Kidney epithelial cell (primary cell): Measurements from ENCODE around the gene LCN10. TPM values are rescaled to one million over a fixed set of nuclear protein-coding genes. Genes with fewer than 3 reads are reported as not detected.
"Not testable (repeated sequence)": the region's sequence is repeated elsewhere in the genome, so short reads cannot be mapped to it uniquely, and the experiment has no call there.

Experiments
- DNase-seq: peaks from one replicate; pipeline ENCODE4 v3.0.0-alpha.2; 2010; ENCODE audit warnings: low read depth
- H3K27me3 ChIP-seq: 2 replicates; pipeline ENCODE4 v1.6.0; 2011; ENCODE audit warnings: low read length; ENCODE audit not compliant: control insufficient read depth, insufficient read depth
- H3K36me3 ChIP-seq: 2 replicates; pipeline ENCODE4 v1.5.1; 2011; ENCODE audit warnings: low read length; ENCODE audit not compliant: control insufficient read depth, insufficient read depth
- H3K4me3 ChIP-seq: 2 replicates; pipeline ENCODE4 v1.5.1; 2011; ENCODE audit warnings: low read depth, mild to moderate bottlenecking, control low read depth, low read length
- CTCF ChIP-seq: IDR thresholded peaks from 2 replicates; pipeline ENCODE4 v1.5.1; 2011; ENCODE audit warnings: mild to moderate bottlenecking, moderate library complexity, low read length, control low read depth, inconsistent platforms; ENCODE audit not compliant: insufficient read depth, poor library complexity, severe bottlenecking
- total RNA-seq: library from RNA; depleted of rRNA; stranded (reverse); fragments of >200 nt; gene quantifications from 2 replicates; pipeline ENCODE4 v1.2.3, GENCODE V29; 2015

LCN10 gene
- total RNA-seq, 1 donor from 2014 or later, result not detected

GRCh38 chr9:136787690-136788400, 45.1 kb upstream of the LCN10 start:
- Histone ChIP-seq H3K4me3 (no peak overlapping the region), H3K27me3 (no peaks in the 10 kb centered on the region), H3K36me3 (no peaks in the 10 kb centered on the region)
- TF ChIP-seq CTCF, result peak; percentile 75
- no peak for DNase-seq

GRCh38 chr9:136786983-136787382, 44.2 kb upstream of the LCN10 start:
- H3K36me3 ChIP-seq, H3K4me3 ChIP-seq, DNase-seq, H3K27me3 ChIP-seq: not testable (repeated sequence)

- no peak for DNase-seq
Measured at GRCh38 chr9:136786451-136786850, 43.7 kb upstream of the LCN10 start.

GRCh38 chr9:136785565-136786355, 43.0 kb upstream of the LCN10 start:
- H3K4me3 ChIP-seq, H3K27me3 ChIP-seq, DNase-seq: not testable (repeated sequence)

More at GRCh38 chr9:136786451-136786850, 43.7 kb upstream of the LCN10 start:
- no peaks in the 10 kb centered on the region for H3K27me3 ChIP-seq
- H3K4me3 ChIP-seq, result no peak overlapping the region
- no peak for TF ChIP-seq CTCF
- H3K36me3 ChIP-seq, result no peaks in the 10 kb centered on the region

GRCh38 chr9:136784997-136785361, 42.2 kb upstream of the LCN10 start:
- Histone ChIP-seq H3K27me3 (peaks cover 2% of the 10 kb centered on the region), H3K4me3 (no peak overlapping the region), H3K36me3 (no peaks in the 10 kb centered on the region)
- no peak for DNase-seq
- TF ChIP-seq CTCF, result no peak

More at GRCh38 chr9:136785565-136786355, 43.0 kb upstream of the LCN10 start:
- not testable (repeated sequence) for H3K36me3 ChIP-seq

- Histone ChIP-seq H3K4me3 (no peak overlapping the region), H3K36me3 (no peaks in the 10 kb centered on the region), H3K27me3 (peaks cover 2% of the 10 kb centered on the region)
- TF ChIP-seq CTCF, result no peak
- no peak for DNase-seq
Measured at GRCh38 chr9:136784249-136784996, 41.7 kb upstream of the LCN10 start.
